Measurements from ENCODE around the gene ATIC. TPM values are rescaled to one million over a fixed set of nuclear protein-coding genes. Genes with fewer than 3 reads are reported as not detected.

Gene ATIC
- polyA plus RNA-seq, 3 donors, result 20.8 to 32.3 (median 21.6) TPM

GRCh38 chr2:215382011-215382410, 70.2 kb downstream of the ATIC start:
- Histone ChIP-seq H4K20me1 (ENCODE audit: insufficient read depth, low read length) (no peaks in the 10 kb centered on the region), H3K27ac (ENCODE audit: low read depth in 1 of 2, low read length in 2 of 2) (no peak overlapping the region), H3K4me1 (ENCODE audit: control insufficient read depth in 1 of 2, insufficient read depth in 2 of 2, low read length in 2 of 2) (no peaks in the 10 kb centered on the region), H3K27me3 (ENCODE audit: control insufficient read depth in 2 of 2, insufficient read depth in 2 of 2, low read length in 2 of 2) (no peaks in the 10 kb centered on the region), H2AFZ (ENCODE audit: insufficient read depth, low read depth, low read length, poor library complexity, severe bottlenecking) (no peak overlapping the region), H3K9me3 (replicated peaks in 1 of 2; ENCODE audit: control insufficient read depth in 1 of 2, insufficient read depth in 1 of 2, low read length in 2 of 2) (no peaks in the 10 kb centered on the region), H3K4me3 (replicated peaks in 1 of 3; ENCODE audit: low read depth in 2 of 3, low read length in 3 of 3) (no peak overlapping the region), H3K79me2 (ENCODE audit: insufficient read depth, low read length) (no peaks in the 10 kb centered on the region), H3K4me2 (replicated peaks; ENCODE audit: extremely low read depth, low read length, poor library complexity, severe bottlenecking) (no peak overlapping the region), H3K36me3 (replicated peaks in 1 of 2; ENCODE audit: control insufficient read depth in 1 of 2, insufficient read depth in 2 of 2, low read length in 2 of 2) (no peaks in the 10 kb centered on the region), H3K9ac (ENCODE audit: insufficient read depth, low read length, poor library complexity, severe bottlenecking) (no peak overlapping the region)
- Mint-ChIP-seq H3K27me3 (ENCODE audit: low read depth in 3 of 3) (peaks cover 1 to 4% (median 2%) of the 10 kb centered on the region in 3 donors), H3K36me3 (no peaks in the 10 kb centered on the region), H3K4me1 (no peaks in the 10 kb centered on the region), H3K4me3 (no peak overlapping the region), H3K9me3 (peaks cover 0 to 5% (median 0%) of the 10 kb centered on the region in 7 donors), H3K27ac (no peak overlapping the region)
- DNase-seq, result no peak
- no peak for TF ChIP-seq CTCF (IDR thresholded peaks at IDR 0.05)
- WGBS (ENCODE audit: insufficient coverage), result 92% methylated on average over 2 of the region's 7 CpGs
- intact Hi-C loops (cut with micrococcal nuclease), result no loop called here

GRCh38 chr2:215382480-215382879, 70.6 kb downstream of the ATIC start:
- intact Hi-C loops (cut with micrococcal nuclease), result no loop called here
- Histone ChIP-seq H3K36me3 (replicated peaks in 1 of 2; ENCODE audit: control insufficient read depth in 1 of 2, insufficient read depth in 2 of 2, low read length in 2 of 2) (no peaks in the 10 kb centered on the region), H3K4me2 (replicated peaks; ENCODE audit: extremely low read depth, low read length, poor library complexity, severe bottlenecking) (no peak overlapping the region), H2AFZ (ENCODE audit: insufficient read depth, low read depth, low read length, poor library complexity, severe bottlenecking) (no peak overlapping the region), H3K4me3 (replicated peaks in 1 of 3; ENCODE audit: low read depth in 2 of 3, low read length in 3 of 3) (no peak overlapping the region), H3K79me2 (ENCODE audit: insufficient read depth, low read length) (no peaks in the 10 kb centered on the region), H3K9me3 (replicated peaks in 1 of 2; ENCODE audit: control insufficient read depth in 1 of 2, insufficient read depth in 1 of 2, low read length in 2 of 2) (no peaks in the 10 kb centered on the region), H3K27me3 (ENCODE audit: control insufficient read depth in 2 of 2, insufficient read depth in 2 of 2, low read length in 2 of 2) (no peaks in the 10 kb centered on the region), H3K4me1 (ENCODE audit: control insufficient read depth in 1 of 2, insufficient read depth in 2 of 2, low read length in 2 of 2) (no peaks in the 10 kb centered on the region), H3K27ac (ENCODE audit: low read depth in 1 of 2, low read length in 2 of 2) (no peak overlapping the region), H4K20me1 (ENCODE audit: insufficient read depth, low read length) (no peaks in the 10 kb centered on the region), H3K9ac (ENCODE audit: insufficient read depth, low read length, poor library complexity, severe bottlenecking) (no peak overlapping the region)
- DNase-seq, result no peak
- H3K27me3 Mint-ChIP-seq (ENCODE audit: low read depth in 3 of 3), result peaks cover 1 to 4% (median 2%) of the 10 kb centered on the region in 3 donors
- no peak for TF ChIP-seq CTCF (IDR thresholded peaks at IDR 0.05)
- H3K9me3 Mint-ChIP-seq, result peaks cover 0 to 5% (median 0%) of the 10 kb centered on the region in 7 donors
- H3K4me3 Mint-ChIP-seq, result no peak overlapping the region
- H3K27ac Mint-ChIP-seq, result no peak overlapping the region
- H3K36me3 Mint-ChIP-seq, result no peaks in the 10 kb centered on the region
- H3K4me1 Mint-ChIP-seq, result no peaks in the 10 kb centered on the region
